Fibroblast of skin of scalp (primary cell): ENCODE results near the gene HCCS. TPM values are rescaled to one million over a fixed set of nuclear protein-coding genes. Genes with fewer than 3 reads are reported as not detected.
"Not testable (repeated sequence)": the region's sequence is repeated elsewhere in the genome, so short reads cannot be mapped to it uniquely, and the experiment has no call there.

Source experiments
- DNase-seq: peaks from one replicate; pipeline ENCODE4 v3.0.0-alpha.2; 2013
- polyA plus RNA-seq, 2 experiments: library from polyadenylated mRNA; unstranded; fragments of 120-200 nt; gene quantifications; one replicate each; pipeline ENCODE4 v1.2.1, GENCODE V29; 2013; ENCODE audit not compliant: insufficient read length in 2 of 2

Gene HCCS
- polyA plus RNA-seq (2013, experiment 1 of 2; ENCODE audit: insufficient read length): 29.3 TPM
- 32.0 TPM for polyA plus RNA-seq (2013, experiment 2 of 2; ENCODE audit: insufficient read length)

- peak; percentile 89 for DNase-seq
Observed at GRCh38 chrX:11111037-11111851, at the start of gene HCCS. Gene HCCS, plus strand, starts transcription at chrX:11111332. Its CDS starts 729 bp downstream, at chrX:11112061.

- DNase-seq: no peak
Observed at GRCh38 chrX:11064276-11064675, 46.9 kb upstream of the HCCS start.

DNA sequence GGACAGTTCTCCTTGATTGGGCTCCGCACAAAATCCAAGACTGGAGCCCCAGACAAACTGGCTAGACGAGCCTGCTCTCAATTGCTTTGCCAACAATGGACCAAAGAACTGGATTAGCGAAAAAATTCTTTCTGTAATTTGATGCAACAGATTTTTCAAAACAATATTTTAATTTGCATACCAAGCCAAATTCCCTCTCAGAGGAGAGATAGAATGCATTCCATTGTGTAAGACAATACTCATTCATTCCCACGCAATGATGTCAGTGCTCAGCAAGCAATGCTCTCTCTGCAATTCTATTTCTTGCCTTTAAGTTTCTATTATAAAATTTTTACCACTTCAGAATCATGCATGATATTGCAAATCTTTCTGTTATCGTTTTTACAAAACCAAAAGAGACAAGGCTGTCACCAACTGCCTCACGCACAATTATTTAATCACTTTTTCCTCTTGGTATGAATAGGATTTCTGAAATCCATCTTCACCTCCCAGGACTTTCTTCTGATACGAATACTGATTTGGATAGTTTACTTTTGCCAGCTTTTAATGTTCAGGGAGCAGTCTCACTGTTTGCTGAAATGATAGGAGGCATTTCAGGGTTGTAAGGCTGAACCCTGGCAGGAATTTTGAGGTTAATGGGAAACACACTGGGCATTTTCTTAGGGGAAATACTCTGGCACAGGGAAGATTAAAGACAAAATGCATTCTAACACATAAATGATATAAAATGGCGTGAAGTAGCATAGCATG is 46.1 kb upstream of the HCCS start:
- peak; percentile 90 for DNase-seq

GRCh38 chrX:11066812-11067211 is 44.3 kb upstream of the HCCS start:
- no peak for DNase-seq

GRCh38 chrX:11073381-11073780 is 37.8 kb upstream of the HCCS start:
- no peak for DNase-seq

- no peak for DNase-seq
Observed at GRCh38 chrX:11080741-11081305, 30.3 kb upstream of the HCCS start.

DNA sequence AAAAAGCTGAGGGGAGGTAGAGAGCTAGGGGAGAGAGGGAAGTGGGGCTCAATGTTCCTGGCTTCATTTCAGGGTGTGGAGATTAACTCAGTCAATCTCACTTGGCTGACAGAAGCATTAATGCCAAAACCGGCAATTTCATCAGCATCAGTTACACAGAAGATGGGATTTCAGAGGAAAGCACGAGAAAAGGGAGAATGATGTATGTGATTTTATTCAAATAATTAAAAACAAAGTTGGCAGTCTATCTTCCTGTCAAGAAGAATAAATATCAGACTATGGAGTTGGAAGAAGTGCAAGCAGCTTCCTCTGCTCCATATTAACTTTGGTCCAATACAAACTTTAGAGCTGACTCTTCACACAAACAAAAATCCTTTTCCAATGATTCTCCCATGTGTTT is 29.6 kb upstream of the HCCS start:
- no peak for DNase-seq

GRCh38 chrX:11085305-11085704 is 25.8 kb upstream of the HCCS start:
- no peak for DNase-seq

- no peak for DNase-seq
Observed at GRCh38 chrX:11089802-11090201, 21.3 kb upstream of the HCCS start.

DNA sequence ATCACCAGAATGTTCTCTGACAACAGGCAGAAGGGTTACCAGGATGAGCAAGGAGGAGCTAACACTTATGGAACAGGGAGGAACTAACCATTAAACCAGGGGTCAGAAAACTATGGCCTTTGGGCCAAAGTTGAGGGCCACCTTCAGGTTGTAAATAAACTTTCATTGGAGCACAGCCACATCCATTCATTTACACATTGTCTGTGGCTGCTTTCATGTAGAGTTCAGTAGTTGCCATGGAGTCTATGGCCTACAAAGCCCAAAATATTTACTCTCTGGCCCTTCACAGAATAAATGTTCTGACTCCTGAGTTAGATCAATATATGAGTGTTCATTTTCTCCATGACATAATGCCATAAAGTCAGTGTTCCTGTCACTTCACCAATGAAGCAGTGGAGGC is 13.2 kb upstream of the HCCS start:
- no peak for DNase-seq

GRCh38 chrX:11099465-11099864 is 11.7 kb upstream of the HCCS start:
- DNase-seq: no peak

DNA sequence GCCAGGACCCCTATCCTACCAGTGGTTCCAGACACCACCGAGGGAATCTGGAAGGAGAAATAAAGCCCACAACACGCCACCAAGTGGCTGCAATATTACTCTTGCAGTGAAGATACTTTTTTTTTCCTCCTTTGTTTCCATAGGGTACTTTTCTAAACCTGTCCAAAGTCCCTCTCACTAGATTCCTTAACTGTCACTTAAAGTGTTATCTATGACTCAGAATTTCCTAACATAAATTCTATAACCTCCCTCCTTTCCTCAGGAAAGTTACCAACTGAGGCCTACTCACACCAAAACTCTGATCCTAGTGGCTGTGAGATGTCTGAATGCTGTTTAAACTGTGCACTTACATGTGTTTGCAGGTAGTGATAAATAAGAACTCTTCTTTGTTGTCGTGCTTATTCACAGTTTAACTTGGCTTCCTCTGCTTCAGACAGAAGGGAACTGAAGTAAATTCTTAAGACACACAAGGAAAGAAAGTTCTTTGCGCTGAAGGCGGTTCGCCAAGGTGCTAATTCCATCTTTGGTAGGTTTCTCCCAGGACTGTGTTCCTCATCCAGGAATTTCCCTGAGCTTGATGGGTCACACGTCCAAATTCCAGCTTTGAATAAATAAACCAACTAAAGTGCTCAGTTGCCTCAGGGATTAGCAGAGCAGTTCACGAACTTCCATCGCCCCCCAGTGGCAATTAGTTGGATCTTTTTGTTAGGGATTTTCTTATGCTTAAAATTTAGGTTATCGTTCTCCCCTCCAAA is 10.7 kb upstream of the HCCS start:
- DNase-seq: peak; percentile 83

GRCh38 chrX:11103006-11103405 is 8.1 kb upstream of the HCCS start:
- no peak for DNase-seq

GRCh38 chrX:11103751-11104150 is 7.4 kb upstream of the HCCS start:
- no peak for DNase-seq

DNA sequence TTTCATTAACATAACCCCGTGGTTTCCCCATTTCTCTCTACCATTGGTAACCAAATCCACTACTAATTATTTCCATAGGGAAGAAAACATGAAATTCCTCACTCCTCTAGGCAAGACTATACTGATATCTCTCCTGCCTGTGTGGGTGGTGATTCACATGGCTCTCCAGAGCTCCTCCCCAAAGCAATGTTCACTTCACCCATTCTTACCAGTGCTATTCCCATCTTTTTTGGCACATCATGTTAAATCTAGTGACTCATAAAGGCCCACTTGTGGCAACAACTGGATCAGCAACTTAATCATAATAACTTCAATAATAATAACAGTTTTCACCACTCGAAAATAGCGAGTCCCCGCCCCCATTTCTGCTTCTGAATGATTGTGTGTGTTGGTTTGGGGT is 6.1 kb upstream of the HCCS start:
- peak; percentile 62 for DNase-seq

DNA sequence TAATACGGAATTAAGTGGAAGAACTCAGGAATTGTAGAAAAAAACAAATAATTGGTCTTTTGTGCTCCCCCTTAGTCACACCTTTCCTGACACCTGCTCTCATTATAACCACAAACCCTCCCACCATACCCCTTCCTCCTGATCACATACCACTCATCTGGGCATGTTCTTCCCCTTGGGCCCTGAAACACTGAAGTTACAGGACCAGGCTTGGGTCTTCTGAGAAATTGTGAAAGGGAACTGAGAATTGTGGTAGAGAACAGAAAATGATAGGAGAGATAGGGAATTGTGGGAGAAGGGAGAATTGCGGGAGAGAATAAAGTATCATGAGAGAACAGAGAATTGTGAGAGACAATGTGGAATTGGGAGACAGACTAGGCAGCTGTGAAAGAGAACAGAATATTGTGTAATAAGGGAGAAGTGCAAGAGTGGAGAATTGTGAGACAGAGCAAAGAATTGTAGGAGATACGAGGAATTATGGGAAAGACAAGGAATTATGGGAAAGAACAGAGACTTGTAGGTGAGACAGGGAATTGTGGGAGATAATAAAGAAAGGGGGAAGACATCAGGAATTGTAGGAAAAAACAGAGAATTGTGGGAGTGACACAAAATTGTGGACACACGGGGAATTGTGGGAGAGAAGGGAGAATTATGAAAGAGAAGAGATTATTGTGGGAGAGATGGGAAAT is 2.7 kb upstream of the HCCS start:
- DNase-seq: no peak

GRCh38 chrX:11109968-11110367 is 1.2 kb upstream of the HCCS start:
- no peak for DNase-seq

DNA sequence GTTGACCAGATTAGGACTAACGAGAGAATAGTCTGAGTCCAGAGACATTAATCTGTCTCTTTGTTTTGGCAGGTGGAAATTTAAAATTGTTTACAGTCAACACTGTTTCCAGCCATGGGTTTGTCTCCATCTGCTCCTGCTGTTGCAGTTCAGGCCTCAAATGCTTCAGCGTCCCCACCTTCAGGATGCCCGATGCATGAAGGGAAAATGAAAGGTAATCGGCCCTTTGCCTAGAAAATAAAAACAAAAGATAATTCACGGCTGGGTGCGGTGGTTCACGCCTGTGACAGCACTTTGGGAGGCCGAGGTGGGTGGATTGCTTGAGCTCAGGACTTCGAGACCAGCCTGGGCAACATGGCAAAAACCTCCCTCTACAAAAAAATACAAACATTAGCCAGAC is 815 bp downstream of the HCCS start:
- DNase-seq: no peak

DNA sequence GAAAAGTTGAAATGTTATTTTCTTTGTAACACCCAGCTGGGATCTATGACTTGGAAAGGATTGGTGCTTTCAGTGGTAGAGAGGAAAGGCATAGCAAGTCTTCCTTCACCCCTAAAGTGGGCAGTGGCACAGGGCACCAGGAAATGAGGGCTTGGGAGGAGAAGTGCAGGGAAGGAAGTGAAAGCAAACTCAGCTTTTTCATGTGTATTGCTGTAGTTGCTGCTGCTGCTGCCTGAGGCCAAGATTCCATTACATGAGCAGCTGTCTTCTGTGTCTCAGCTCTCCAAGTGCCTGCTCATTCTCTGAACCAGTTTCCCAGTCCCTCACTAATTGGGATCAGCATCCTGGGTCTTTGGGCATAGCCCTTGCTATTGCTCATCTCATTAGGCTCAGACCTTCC is 2.6 kb downstream of the HCCS start:
- DNase-seq: no peak

DNA sequence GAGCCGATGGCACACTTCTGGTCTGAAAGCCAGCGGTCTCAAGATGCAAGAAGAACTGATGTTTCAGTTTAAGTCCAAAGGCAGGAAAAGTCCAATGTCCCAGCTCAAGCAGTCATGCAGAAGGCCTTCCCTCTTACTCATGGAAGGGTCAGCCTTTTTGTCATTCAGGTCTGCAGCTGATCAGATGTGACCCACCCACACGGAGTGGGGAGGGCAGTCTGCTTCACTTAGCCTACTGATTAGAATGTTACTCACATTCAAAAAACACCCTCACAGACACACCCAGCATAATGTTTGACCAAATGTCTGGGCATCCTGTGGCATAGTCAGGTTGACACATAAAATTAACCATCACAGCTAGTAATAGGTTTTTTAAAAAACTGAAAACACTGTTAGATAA is 6.6 kb downstream of the HCCS start:
- DNase-seq: no peak

DNA sequence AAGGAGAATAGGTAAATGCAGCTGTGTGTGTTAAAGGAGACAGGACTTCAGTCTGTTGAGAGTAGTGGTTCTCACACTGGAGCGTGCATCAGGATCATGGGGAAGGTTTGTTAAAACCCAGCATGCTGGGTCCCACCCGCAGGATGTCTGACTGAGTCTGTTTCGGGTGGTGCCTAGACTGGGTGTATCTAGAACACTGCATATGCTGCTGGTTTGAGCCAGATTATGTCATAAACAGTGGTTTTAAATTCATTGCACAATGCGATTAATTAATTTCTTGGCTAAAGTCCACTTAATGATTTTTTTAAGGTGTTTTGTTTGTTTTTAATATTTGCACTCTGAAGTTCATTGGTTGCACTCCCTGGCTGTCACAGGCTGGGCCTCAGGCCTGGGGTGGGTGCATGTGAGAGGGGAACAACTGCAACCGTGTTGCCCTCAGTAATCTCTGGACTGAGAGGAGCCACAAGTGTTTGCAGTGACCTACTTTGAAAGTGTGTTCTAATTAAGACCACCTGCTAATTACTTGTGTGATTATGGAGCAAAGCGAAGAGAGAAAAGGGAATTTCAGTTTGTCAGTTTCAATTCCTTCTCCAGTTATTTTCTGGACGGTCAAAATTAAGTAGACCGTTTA is 8.3 kb downstream of the HCCS start:
- no peak for DNase-seq

- DNase-seq: not testable (repeated sequence)
Observed at GRCh38 chrX:11123087-11123486, 12.0 kb downstream of the HCCS start.
